ENCODE measurements around the gene NLRP3.
A peak's percentile ranks its signal among the peaks of the same experiment; 100 is the strongest.
"Not testable (repeated sequence)": the region's sequence is repeated elsewhere in the genome, so short reads cannot be mapped to it uniquely, and the experiment has no call there.

The NLRP3 gene

DNA sequence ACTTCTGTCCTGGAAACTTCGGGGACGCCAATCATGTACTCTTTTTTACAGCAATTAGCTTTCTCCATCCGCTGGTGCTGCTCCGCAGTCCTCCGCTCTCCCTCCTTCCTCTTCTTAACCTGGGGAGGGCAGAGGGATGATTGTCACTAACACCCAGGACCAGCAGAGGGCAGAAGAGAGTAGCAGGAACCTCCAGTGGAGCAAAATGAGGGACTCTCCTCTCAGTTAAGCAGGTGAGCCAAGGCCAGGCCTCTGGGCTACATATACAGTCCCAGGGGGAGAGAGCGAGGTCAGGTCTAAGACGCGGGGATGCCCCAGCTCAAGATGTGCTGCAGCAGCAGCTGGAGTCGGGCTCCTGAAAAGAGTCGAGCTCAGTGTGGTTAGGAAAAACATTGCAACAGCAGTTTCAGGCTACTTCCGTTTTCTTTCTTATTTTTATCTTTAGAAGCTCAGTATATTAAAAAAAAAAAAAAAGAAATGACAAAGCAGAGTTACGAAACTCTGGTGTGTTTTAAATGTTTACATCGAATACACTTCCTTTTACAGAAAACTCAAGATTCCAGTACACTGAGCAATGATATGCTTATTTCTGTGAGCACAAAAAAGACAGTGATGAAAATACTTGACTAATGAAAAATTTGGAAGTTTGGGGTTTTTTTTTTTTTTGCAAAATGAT, 25.7 kb upstream of the NLRP3 start:
- no peaks in the 10 kb centered on the region for H3K9me3 ChIP-seq (ENCODE audit: severe bottlenecking)
- no peak overlapping the region for H3K4me3 ChIP-seq (ENCODE audit: low read depth, low read length)
- TF ChIP-seq, protein P1, sequence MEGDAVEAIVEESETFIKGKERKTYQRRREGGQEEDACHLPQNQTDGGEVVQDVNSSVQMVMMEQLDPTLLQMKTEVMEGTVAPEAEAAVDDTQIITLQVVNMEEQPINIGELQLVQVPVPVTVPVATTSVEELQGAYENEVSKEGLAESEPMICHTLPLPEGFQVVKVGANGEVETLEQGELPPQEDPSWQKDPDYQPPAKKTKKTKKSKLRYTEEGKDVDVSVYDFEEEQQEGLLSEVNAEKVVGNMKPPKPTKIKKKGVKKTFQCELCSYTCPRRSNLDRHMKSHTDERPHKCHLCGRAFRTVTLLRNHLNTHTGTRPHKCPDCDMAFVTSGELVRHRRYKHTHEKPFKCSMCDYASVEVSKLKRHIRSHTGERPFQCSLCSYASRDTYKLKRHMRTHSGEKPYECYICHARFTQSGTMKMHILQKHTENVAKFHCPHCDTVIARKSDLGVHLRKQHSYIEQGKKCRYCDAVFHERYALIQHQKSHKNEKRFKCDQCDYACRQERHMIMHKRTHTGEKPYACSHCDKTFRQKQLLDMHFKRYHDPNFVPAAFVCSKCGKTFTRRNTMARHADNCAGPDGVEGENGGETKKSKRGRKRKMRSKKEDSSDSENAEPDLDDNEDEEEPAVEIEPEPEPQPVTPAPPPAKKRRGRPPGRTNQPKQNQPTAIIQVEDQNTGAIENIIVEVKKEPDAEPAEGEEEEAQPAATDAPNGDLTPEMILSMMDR (IDR thresholded peaks at IDR 0.05; ENCODE audit: low read depth, low read length): peak; percentile 93
- H3K27me3 ChIP-seq (ENCODE audit: insufficient read depth, low read depth, severe bottlenecking): peaks cover 32% of the 10 kb centered on the region
- H3K36me3 ChIP-seq: no peaks in the 10 kb centered on the region
- DNase-seq: peak; percentile 86
- H3K27ac ChIP-seq: no peak overlapping the region

DNA sequence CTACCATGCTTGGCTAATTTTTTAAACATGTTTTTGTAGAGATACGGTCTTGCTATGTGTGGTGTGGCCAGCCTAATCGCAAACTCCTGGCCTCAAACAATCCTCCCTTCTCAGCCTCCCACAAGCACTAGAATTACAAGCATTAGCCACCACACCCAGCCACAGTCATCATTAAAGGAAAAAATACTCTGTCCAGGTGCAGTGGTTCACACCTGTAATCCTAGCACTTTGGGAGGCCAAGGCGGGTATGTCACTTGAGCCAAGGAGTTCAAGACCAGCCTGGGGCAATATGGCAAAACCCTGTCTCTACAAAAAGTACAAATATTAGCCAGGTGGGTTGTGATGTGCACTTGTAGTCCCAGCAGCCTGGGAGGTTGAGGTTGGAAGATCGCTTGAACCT, 25.0 kb upstream of the NLRP3 start:
- Histone ChIP-seq H3K27me3 (ENCODE audit: insufficient read depth, low read depth, severe bottlenecking) (peaks cover 31% of the 10 kb centered on the region), H3K4me3 (ENCODE audit: low read depth, low read length) (no peak overlapping the region), H3K9me3 (ENCODE audit: severe bottlenecking) (no peaks in the 10 kb centered on the region), H3K27ac (no peak overlapping the region), H3K36me3 (no peaks in the 10 kb centered on the region)
- DNase-seq: no peak
- TF ChIP-seq, protein P1 (IDR thresholded peaks at IDR 0.05; ENCODE audit: low read depth, low read length): no peak

DNA sequence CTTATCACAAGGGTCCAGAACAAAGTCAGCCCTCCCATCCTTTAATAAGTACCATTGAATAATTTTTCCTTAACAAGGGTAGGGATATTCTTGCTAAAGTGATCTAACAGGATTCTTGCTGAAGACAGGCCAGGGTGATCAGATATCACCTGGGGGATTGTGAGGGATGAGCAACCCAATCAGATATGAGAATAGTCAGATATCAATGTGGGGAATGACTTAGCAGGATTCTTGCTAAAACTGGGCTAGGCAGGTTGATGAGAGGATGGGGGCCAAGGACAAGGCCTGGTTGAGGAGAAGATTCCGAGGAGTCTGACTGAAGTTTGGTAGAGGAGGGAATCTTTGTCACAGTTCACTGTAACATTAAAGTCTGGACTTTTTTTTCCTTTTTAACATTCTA, 23.9 kb upstream of the NLRP3 start:
- H3K27me3 ChIP-seq (ENCODE audit: insufficient read depth, low read depth, severe bottlenecking): peaks cover 34% of the 10 kb centered on the region
- no peak overlapping the region for H3K4me3 ChIP-seq (ENCODE audit: low read depth, low read length)
- no peak for DNase-seq
- no peaks in the 10 kb centered on the region for H3K36me3 ChIP-seq
- H3K27ac ChIP-seq: no peak overlapping the region
- H3K9me3 ChIP-seq (ENCODE audit: severe bottlenecking): no peaks in the 10 kb centered on the region
- TF ChIP-seq, protein P1 (IDR thresholded peaks at IDR 0.05; ENCODE audit: low read depth, low read length): no peak

DNA sequence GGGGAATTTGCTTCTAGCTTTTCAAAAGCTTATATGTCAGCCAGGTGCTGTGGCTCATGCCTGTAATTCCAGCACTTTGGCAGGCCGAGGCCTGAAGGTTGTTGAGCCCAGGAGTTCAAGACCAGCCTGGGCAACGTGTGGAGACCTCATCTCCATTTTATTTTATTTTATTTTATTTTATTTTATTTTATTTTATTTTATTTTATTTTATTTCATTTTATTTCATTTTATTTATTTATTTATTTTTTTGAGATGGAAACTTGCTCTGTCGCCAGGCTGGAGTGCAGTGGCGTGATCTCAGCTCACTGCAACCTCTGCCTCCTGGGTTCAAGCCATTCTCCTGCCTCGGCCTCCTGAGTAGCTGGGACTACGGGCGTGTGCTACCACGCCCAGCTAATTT, 20.9 kb upstream of the NLRP3 start:
- not testable (repeated sequence) for H3K27ac ChIP-seq; H3K36me3 ChIP-seq; DNase-seq; H3K9me3 ChIP-seq (ENCODE audit: severe bottlenecking); H3K4me3 ChIP-seq (ENCODE audit: low read depth, low read length)
- H3K27me3 ChIP-seq (ENCODE audit: insufficient read depth, low read depth, severe bottlenecking): peaks cover 25% of the 10 kb centered on the region

DNA sequence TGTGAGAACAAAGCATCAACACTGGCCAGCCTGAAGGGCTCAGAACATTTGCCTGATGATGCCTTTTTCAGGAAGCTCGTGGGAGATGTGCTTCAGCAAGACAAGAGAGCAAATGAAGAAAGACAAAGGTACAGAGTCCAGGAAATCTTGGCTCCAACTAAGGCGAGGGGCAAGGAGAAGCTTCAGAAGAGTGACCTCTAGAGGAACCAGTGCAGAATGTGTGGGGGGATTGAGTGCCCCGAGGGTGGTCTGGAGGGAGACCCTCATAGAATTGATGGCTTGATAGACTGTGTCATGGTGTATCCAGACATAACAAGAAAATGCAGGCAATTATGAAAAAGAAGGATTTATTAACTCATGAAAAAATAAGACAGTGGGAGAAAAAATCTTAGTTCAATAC, 15.3 kb upstream of the NLRP3 start:
- H3K4me3 ChIP-seq (ENCODE audit: low read depth, low read length): no peak overlapping the region
- TF ChIP-seq, protein P1 (IDR thresholded peaks at IDR 0.05; ENCODE audit: low read depth, low read length): peak; percentile 33; the same call in 1 of the 2 replicates
- no peak overlapping the region for H3K27ac ChIP-seq
- H3K9me3 ChIP-seq (ENCODE audit: severe bottlenecking): no peaks in the 10 kb centered on the region
- H3K27me3 ChIP-seq (ENCODE audit: insufficient read depth, low read depth, severe bottlenecking): peaks cover 36% of the 10 kb centered on the region
- DNase-seq: no peak
- no peaks in the 10 kb centered on the region for H3K36me3 ChIP-seq

GRCh38 chr1:247401310-247402119, 14.5 kb upstream of the NLRP3 start:
- Histone ChIP-seq H3K36me3 (no peaks in the 10 kb centered on the region), H3K27ac (no peak overlapping the region), H3K27me3 (ENCODE audit: insufficient read depth, low read depth, severe bottlenecking) (peaks cover 34% of the 10 kb centered on the region), H3K4me3 (ENCODE audit: low read depth, low read length) (no peak overlapping the region), H3K9me3 (ENCODE audit: severe bottlenecking) (no peaks in the 10 kb centered on the region)
- DNase-seq: no peak
- TF ChIP-seq, protein P1 (IDR thresholded peaks at IDR 0.05; ENCODE audit: low read depth, low read length): no peak

Data from WERI-Rb-1 (cell line).